Measurements from ENCODE around the gene TNIP3.
"Not testable (repeated sequence)": the region's sequence is repeated elsewhere in the genome, so short reads cannot be mapped to it uniquely, and the experiment has no call there.

The TNIP3 gene, protein sequence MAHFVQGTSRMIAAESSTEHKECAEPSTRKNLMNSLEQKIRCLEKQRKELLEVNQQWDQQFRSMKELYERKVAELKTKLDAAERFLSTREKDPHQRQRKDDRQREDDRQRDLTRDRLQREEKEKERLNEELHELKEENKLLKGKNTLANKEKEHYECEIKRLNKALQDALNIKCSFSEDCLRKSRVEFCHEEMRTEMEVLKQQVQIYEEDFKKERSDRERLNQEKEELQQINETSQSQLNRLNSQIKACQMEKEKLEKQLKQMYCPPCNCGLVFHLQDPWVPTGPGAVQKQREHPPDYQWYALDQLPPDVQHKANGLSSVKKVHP

DNA sequence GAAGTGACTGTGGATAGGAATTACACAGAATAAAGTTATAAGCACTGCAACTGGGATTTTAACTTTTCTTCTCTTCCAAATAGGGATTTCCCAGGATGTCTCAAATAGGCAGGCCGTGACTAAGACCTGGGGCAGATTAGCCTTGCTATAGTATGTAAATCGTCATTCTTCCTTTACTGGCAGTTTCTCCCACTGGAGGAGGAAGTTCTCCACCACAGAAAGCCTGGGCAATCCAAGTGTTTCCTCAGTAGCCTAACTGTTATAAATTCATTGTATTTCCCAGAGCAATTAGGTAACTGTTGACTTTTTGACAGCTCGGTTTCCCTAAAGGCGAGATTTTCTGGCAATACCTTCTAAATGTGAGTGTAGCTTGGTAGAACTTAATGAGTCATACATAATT, at the start of gene TNIP3:
Gene TNIP3 (minus strand): TSS at position 31 of the 400 bp plus-strand sequence. CDS start 196 bp downstream, outside the sequence.
- no peak for DNase-seq

DNA sequence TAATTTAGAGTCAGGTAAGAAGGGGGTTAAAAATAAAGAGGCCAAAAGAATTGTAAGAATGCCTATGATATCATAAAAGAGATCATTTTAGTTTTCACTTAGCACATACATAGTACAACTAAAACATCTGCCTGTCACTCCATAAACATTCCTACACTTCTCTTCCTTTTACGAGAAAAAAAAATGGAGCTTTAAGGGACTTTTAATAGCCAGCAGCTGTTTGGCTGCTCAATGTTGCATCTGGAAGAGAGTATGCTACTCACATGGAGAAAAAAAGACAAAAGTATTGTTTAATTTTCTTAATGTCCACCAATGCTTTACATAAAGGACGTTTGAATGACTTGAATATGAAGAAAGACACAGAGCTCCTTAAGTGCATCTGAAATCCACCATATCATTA, 48.7 kb upstream of the TNIP3 start:
- no peak for DNase-seq

DNA sequence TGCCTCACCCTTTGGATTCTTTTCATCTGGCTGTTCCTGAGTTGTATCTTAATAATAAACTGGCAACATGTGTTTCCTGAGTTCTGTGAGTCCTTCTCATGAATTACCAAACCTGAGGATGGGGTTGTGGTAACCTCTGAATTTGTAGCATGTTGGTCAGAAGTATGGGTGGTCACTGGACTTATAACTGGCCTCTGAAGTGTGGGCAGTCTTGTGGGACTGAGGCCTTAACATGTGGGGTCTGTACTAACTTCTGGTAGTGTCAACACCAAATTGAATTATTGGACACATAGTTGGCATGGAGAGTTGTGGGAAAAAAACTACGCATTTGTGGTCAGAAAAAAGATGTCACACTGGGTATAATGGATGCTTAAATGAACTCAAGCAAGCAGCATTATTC, 45.0 kb upstream of the TNIP3 start:
- DNase-seq, result no peak

DNA sequence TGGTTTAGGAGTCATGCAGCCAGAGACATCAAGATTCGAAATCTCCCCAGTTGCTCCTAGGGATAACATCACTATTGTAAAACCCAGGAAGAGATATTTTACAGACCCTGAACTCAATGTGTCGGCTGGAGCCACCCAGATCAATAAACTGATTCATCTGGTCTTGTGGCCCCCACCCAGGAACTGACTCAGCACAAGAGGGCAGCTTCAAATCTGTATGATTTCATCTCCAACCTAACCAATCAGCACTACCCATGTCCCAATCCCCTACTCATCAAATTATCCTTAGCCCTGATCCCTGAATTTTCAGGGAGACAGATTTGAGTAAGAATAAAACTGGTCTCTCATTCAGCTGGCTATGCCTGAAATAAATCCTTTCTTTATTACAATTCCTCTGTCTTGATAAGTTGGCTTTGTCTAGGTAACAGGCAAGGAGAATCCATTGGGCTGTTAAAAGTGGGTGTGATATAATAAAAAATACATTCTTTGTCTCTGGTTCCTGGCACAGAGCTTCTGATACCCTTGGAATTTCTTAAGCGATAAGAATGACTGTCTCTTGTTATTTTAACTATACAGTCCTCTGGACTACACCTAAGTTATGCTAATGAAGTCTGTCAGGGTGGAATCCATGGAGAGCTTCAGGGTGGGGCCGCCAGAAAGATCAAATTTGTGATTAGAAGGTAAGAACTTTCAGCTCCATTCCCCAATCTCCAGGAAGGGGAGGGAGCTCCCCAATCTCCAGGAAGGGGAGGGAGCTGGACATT, 44.3 kb upstream of the TNIP3 start:
- DNase-seq, result no peak

DNA sequence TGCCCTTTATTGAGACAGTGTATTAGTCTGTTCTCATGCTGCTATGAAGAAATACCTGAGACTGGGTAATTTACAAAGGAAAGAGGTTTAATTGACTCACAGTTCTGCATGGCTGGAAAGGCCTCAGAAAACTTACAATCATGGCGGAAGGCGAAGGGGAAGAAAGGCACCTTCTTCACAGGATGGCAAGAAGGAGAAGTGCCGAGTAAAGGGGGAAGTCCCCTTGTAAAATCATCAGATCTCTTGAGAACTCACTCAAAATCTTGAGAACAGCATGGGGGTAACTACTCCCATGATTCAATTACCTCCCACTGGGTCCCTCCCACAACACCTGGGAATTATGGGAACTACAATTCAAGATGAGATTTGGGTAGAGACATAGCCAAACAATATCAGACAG, 41.7 kb upstream of the TNIP3 start:
- not testable (repeated sequence) for DNase-seq

DNA sequence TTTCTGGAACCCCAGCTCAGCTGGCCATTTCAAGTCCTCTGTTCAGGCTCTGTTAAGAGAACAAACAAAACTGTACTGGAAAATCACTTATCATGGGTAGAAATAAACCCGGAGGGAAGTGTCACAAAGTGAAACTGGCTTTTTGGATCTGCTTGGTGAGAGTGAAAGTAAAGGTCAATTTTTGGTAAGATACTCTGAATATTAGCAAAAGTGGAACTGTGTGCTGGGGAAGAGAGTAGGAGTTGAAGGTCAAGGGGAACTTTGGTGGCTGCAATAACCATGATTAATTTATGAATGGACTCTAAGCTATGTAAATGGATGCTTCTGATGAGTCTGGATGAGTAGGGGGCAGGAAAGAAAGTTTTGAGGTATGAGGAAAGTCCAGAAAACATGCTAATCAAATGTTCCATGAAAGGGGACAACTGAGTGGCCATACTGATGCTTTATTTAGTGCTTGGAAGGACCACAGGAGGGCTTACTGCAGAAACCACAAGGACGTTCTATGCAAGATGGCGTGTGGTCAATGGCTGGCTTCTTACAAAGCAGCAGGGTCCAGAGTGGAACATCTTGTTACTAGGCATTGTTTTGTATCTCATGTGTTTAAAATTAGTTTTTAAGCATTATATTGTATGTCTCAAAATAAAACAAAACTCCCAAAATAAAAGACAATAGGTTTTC, 36.8 kb upstream of the TNIP3 start:
- DNase-seq, result no peak

DNA sequence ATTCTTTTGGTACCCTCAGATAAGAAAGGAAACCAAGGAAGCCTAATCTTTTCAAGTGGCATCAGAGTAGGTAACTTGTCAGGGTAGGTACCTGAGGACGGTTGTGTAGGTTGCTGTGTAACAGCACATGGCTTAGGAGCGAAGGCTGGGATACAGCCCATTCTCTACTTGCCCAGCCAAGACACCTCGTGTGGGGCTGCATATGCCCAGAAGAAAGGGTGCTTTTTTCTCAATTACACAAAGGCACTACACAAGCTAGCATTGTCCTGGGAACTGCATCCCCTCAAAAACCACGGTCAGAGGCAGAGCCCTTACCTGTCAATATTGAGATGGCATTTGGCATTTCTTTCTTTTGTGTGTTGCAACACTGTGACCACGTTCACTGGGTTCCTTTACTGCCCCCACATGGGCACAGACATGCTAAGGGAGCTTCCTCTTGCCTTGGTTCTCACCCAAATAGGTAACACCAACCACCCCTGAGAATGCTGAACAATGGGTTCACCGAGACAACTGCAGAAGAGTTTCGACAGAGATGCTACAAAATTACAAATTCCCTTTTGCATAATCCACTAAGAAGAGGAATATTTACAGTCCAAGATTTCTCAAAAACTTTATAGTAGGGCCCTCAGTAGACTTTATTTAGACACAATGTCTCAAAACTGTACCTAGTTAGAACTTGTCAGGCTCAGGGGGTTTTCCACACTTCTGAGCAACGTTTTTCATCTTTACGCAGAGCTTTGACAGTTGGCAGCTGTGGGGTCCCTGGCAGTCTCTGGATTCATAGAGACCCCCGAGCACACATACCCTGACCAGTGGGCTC, 35.8 kb upstream of the TNIP3 start:
- no peak for DNase-seq

DNA sequence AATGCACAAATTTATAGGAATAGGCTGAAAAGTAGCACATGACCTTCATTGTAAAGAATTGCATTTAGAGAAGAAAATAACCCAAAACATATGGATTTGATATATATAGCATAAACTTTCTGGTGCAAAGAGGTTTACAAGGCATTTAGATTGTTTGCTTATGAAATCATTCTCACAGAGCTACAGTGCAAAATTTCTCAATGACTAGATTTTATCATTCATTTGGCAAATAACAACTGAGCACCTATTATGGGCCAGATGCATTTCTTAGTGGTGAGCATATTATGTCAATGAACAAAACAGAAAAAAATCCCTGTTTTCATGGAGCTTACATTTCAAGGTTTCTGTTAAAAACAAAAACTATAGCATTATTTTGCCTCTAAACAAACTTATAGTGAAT, 34.1 kb upstream of the TNIP3 start:
- no peak for DNase-seq

GRCh38 chr4:121195649-121196048, 31.5 kb upstream of the TNIP3 start:
- no peak for DNase-seq

DNA sequence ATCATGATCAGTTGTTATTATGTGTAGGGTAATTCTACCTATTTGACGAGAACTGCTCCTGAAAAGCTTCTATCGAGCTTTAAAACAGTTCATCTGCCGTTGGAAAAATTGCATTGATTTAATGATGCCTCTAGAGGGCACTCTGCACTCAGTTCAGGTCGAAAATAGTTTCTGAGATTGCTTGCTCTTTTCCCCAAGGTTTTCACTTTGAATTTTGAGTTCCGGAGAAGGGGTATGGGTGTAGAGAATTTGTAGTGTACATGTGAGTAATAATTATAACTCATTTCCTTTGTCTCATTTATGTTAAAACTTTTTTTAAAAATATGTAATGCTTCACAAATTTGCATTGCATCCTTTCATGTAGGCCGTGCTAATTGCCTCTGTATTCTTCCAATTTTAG, 28.4 kb upstream of the TNIP3 start:
- DNase-seq, result peak; percentile 32

- DNase-seq, result no peak
Measured at GRCh38 chr4:121192013-121192412, 27.9 kb upstream of the TNIP3 start.

- no peak for DNase-seq
Measured at GRCh38 chr4:121191361-121191760, 27.2 kb upstream of the TNIP3 start.

- no peak for DNase-seq
Measured at GRCh38 chr4:121190389-121190788, 26.3 kb upstream of the TNIP3 start.

GRCh38 chr4:121189326-121190215, 25.4 kb upstream of the TNIP3 start:
- DNase-seq, result peak; percentile 42

GRCh38 chr4:121187206-121187605, 23.1 kb upstream of the TNIP3 start:
- DNase-seq, result no peak

DNA sequence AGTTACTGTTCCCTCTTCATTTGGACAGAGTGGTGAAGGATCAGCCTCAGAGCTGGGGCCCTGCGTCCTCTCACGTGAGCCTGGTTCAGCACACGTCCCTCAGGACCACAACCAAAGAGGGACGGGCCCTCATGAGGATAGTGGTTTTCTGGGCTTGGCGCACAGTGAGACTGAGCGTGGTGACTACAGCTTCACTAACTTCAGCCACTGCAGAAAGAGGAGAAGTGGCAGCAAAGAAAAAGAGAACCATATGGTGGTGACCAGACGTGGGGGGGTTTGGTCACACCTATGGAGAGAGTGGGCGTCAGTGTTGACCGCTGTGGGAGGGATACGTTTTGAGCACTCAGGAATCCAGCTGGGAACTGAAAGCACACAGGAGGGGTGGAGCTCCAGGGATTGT, 21.8 kb upstream of the TNIP3 start:
- no peak for DNase-seq

GRCh38 chr4:121183989-121184388, 19.9 kb upstream of the TNIP3 start:
- DNase-seq, result no peak

DNA sequence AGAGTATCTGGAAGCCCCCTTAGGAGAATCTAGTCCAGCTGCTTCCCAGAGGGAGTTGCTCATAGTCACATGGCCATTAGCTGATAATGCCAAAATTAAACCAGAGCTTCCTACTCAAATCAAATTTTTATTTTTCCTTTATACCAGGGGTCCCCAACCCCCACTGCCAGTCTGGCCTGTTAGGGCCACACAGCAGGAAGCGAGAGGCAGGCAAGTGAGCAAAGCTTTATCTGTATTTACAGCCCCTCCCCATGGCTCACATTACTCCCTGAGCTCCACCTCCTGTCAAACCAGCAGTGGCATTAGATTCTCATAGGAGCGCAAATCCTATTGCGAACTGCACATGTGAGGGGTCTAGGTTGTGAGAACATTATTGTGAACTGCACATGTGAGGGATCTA, 19.2 kb upstream of the TNIP3 start:
- DNase-seq, result no peak

GRCh38 chr4:121182296-121182695, 18.2 kb upstream of the TNIP3 start:
- DNase-seq, result no peak

GRCh38 chr4:121181493-121181892, 17.4 kb upstream of the TNIP3 start:
- no peak for DNase-seq

DNA sequence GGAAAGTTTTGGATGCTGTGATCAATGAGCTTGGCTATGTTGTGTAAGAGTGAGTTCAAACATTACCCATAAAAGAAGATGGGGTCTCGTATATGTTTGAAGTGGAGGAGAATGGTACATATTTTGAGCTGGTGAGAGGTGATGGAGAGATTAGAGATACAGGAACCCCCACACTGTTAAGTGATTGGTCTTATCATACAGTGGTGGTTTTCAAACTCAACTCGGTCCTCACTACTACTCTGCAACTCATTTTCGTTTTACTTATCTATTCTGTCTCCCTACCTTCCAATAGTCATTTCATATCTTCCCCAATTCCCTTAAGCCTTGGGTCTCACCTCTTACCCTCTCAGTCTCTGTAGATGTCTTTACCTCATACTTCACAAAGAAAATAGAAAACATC, 16.4 kb upstream of the TNIP3 start:
- no peak for DNase-seq

All from stimulated activated CD4-positive, alpha-beta T cell treated with anti-CD3 and anti-CD28 coated beads, Interleukin-4, amount 100 ng/mL, for 24 hours (primary cell).